AG09309 (cell line): ENCODE results near the gene MCTS1.

Experiments used
- DNase-seq: peaks from one replicate; pipeline ENCODE4 v3.0.0-alpha.2; 2010; ENCODE audit warnings: low read depth
- H3K4me3 ChIP-seq: 2 replicates; pipeline ENCODE4 v1.5.1; 2011; ENCODE audit warnings: mild to moderate bottlenecking, low read depth, low read length, moderate library complexity; ENCODE audit not compliant: control insufficient read depth
- CTCF ChIP-seq: IDR thresholded peaks from 2 replicates; pipeline ENCODE4 v1.5.1; 2011; ENCODE audit warnings: mild to moderate bottlenecking, low read depth, low read length, inconsistent platforms; ENCODE audit not compliant: insufficient read depth, control insufficient read depth; ENCODE audit errors: missing control alignments

Gene MCTS1, protein sequence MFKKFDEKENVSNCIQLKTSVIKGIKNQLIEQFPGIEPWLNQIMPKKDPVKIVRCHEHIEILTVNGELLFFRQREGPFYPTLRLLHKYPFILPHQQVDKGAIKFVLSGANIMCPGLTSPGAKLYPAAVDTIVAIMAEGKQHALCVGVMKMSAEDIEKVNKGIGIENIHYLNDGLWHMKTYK

DNA sequence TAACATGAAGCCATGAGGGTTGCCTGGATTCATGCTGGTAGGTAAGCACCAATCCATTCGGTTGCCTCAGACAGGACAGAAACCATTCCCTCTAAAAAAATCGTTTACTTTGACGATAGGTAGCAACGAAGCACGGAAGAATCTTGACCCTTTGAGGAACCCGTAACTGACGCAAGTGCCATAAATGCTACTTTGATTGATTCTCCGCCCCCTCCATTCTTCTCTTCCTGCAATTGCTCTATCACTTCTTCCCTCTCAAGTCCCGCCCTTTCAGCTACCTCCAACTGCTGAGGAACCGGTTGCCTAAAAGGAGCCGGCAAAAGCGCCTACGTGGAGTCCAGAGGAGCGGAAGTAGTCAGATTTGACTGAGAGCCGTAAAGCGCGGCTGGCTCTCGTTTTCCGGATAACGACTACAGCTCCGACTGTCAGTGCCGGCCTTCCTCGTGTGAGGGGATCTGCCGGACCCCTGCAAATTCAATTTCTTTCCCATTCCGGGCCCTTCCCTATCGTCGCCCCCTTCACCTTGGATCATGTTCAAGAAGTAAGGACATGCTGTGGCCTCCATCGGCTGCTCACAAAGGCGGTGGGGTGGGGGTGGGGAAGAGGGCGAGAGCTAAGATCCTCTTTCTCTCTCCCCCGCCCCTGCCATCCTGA lies at the start of gene MCTS1:
TSS of gene MCTS1 (plus strand) at position 395 of the 654 bp plus-strand sequence. CDS start at position 531, 136 bp downstream.
- no peak for TF ChIP-seq CTCF
- peak; percentile 86 for DNase-seq
- peak within 1 kb of the TSS; percentile 74 for H3K4me3 ChIP-seq

GRCh38 chrX:120556251-120556650 lies 47.6 kb upstream of the MCTS1 start:
- no peak for DNase-seq
- no peak overlapping the region for H3K4me3 ChIP-seq
- TF ChIP-seq CTCF = no peak

DNA sequence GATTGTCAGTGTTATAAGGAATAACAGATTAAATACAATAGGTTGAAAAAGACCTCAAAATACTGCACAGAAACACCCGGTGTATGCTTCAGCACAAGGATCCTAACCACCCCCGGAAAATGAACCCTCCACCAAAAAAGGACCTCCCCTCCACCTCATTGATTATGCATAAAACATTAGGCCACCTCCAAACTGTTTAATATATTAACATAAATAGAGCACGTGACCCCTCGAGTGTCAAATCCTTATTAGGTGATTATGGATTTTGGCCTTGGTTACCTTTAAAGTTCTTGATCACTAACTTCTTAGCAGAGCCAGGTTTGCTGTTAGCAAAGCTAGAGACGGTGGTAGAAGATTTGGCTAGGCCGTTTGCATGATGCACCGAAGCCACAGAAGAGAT lies 44.1 kb upstream of the MCTS1 start:
- H3K4me3 ChIP-seq = peak overlapping the region; percentile 59
- TF ChIP-seq CTCF = no peak
- no peak for DNase-seq

DNA sequence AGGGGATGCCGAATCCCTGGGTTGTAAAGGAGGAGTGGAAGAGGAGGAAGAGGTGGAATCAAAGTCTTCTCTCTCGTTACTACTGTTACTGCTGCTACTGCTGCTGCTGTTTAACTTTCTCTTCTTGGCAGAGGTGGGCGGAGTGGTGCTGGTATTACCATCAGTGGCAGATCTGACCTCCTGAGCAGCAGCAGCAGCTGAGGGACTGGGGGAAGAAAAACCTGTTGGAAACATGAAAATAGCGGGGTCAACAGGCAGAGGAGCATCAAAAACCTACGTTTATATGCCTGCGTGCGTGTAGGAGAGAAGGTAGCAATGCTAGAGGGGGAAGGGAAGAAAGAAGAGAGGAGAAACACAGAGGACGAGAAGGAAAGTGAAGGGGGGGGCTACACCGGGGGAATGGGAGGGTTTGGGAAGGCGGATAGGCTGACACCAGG lies 43.5 kb upstream of the MCTS1 start:
- TF ChIP-seq CTCF = no peak
- H3K4me3 ChIP-seq = peak overlapping the region; percentile 59
- peak; percentile 10 for DNase-seq

- no peak for TF ChIP-seq CTCF
- peak within 1 kb of the TSS; percentile 59 for H3K4me3 ChIP-seq
- peak; percentile 82 for DNase-seq
These were observed 42.9 kb upstream of the MCTS1 start, which contains the start of gene CUL4B for GRCh38 chrX:120560842-120561633. Gene CUL4B, minus strand, starts transcription at chrX:120560962. Its CDS starts 324 bp downstream, at chrX:120560638.

DNA sequence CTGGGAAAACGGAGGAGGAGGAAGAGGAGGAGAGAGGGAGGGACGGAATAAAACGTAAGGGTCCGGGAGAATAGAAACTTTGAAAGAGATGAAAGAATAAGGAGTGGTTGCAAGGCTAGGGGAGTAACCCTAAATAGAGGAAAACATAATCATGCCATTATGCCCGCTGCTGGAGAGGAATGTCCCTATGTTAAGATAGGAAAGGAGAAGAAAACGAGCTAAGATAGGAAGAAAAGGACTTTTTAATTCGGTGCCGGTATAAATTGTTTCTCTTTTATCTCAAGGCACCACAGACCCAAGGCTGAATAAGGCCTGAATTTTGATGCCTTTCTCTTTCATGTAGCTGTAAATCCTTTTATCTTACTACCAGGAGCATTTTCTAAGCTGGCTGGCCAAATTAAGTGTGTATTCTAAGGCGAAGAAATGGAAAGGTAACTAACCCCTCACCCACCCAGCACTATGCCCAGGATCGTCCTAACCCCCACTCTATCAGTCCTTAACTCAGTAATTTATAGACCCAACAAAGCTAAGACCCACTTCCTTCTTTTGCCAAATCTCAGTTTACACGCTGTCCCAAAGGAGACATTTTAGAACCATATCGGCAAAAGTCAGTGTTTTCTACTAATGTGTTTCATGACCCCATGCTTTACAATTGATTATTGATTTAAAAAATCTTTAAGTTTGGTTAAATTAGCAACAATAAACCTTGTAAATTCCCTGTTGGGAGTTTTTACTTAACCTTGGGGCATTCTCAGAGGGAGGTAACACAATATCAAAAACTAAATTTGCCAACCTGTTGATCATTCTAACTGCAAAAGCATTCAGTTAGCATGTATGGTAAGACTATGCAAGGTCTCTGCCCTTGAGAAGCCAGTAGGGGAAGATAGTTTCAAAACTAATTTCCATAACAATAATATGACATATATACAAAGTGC lies 42.0 kb upstream of the MCTS1 start:
- no peak for TF ChIP-seq CTCF
- H3K4me3 ChIP-seq = peak overlapping the region; percentile 36
- DNase-seq = no peak
